Chondrocyte (in vitro differentiated cells): Measurements from ENCODE around the gene RPL36AL. TPM values are rescaled to one million over a fixed set of nuclear protein-coding genes. Genes with fewer than 3 reads are reported as not detected.
"Not testable (repeated sequence)": the region's sequence is repeated elsewhere in the genome, so short reads cannot be mapped to it uniquely, and the experiment has no call there.

ENCODE experiments used
- DNase-seq: peaks from one replicate; pipeline ENCODE4 v3.0.0; 2021; ENCODE audit warnings: mixed read lengths, low spot score
- H3K27ac Mint-ChIP-seq: one replicate; pipeline ENCODE4 v1.8.0; 2021; ENCODE audit warnings: mild to moderate bottlenecking, moderate library complexity, mixed read lengths; ENCODE audit not compliant: unreplicated experiment
- H3K27me3 Mint-ChIP-seq: 2 replicates; pipeline ENCODE4 v1.8.0; 2021; ENCODE audit warnings: low read depth, mixed read lengths
- H3K36me3 Mint-ChIP-seq: 2 replicates; pipeline ENCODE4 v1.8.0; 2021; ENCODE audit warnings: low read depth, mixed read lengths
- H3K4me1 Mint-ChIP-seq: 2 replicates; pipeline ENCODE4 v1.8.0; 2021; ENCODE audit warnings: low read depth, mild to moderate bottlenecking, mixed read lengths
- H3K4me3 Mint-ChIP-seq: one replicate; pipeline ENCODE4 v1.8.0; 2021; ENCODE audit warnings: mild to moderate bottlenecking, moderate library complexity, mixed read lengths; ENCODE audit not compliant: unreplicated experiment
- H3K9me3 Mint-ChIP-seq: 2 replicates; pipeline ENCODE4 v1.8.0; 2021; ENCODE audit warnings: low read depth, mixed read lengths
- total RNA-seq: library from RNA; stranded (reverse); gene quantifications from 3 replicates; pipeline ENCODE4 v1.2.1, GENCODE V29; 2021
- TF ChIP-seq, protein P1 (sequence below): fragments of 200-600 bp; sonication (generic); IDR thresholded peaks from 2 replicates; pipeline ENCODE4 v1.5.0; 2021; ENCODE audit warnings: antibody characterized with exemption, mild to moderate bottlenecking, moderate library complexity

The RPL36AL gene
- total RNA-seq, 1 donor from 2014 or later, result 132 TPM

DNA sequence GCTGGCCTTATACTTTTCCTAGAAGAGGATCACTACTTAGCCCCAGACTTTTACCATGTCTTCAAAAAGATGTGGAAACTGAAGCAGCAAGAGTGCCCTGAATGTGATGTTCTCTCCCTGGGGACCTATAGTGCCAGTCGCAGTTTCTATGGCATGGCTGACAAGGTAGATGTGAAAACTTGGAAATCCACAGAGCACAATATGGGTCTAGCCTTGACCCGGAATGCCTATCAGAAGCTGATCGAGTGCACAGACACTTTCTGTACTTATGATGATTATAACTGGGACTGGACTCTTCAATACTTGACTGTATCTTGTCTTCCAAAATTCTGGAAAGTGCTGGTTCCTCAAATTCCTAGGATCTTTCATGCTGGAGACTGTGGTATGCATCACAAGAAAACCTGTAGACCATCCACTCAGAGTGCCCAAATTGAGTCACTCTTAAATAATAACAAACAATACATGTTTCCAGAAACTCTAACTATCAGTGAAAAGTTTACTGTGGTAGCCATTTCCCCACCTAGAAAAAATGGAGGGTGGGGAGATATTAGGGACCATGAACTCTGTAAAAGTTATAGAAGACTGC, 1.7 kb upstream of the RPL36AL start:
- Mint-ChIP-seq H3K27me3 (no peaks in the 10 kb centered on the region), H3K4me3 (peak overlapping the region; percentile 97), H3K27ac (no peak overlapping the region), H3K36me3 (peaks cover 14% of the 10 kb centered on the region), H3K4me1 (peaks cover 58% of the 10 kb centered on the region), H3K9me3 (no peaks in the 10 kb centered on the region)
- DNase-seq, result no peak
- TF ChIP-seq, protein P1, sequence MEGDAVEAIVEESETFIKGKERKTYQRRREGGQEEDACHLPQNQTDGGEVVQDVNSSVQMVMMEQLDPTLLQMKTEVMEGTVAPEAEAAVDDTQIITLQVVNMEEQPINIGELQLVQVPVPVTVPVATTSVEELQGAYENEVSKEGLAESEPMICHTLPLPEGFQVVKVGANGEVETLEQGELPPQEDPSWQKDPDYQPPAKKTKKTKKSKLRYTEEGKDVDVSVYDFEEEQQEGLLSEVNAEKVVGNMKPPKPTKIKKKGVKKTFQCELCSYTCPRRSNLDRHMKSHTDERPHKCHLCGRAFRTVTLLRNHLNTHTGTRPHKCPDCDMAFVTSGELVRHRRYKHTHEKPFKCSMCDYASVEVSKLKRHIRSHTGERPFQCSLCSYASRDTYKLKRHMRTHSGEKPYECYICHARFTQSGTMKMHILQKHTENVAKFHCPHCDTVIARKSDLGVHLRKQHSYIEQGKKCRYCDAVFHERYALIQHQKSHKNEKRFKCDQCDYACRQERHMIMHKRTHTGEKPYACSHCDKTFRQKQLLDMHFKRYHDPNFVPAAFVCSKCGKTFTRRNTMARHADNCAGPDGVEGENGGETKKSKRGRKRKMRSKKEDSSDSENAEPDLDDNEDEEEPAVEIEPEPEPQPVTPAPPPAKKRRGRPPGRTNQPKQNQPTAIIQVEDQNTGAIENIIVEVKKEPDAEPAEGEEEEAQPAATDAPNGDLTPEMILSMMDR, result no peak

GRCh38 chr14:49621114-49621881, 872 bp upstream of the RPL36AL start:
- H3K4me3 Mint-ChIP-seq, result peak overlapping the region; percentile 97
- TF ChIP-seq, protein P1, result peak; percentile 46
- H3K9me3 Mint-ChIP-seq, result no peaks in the 10 kb centered on the region
- H3K27me3 Mint-ChIP-seq, result no peaks in the 10 kb centered on the region
- peaks cover 15% of the 10 kb centered on the region for H3K36me3 Mint-ChIP-seq
- peak overlapping the region; percentile 95 for H3K27ac Mint-ChIP-seq
- peak; percentile 93 for DNase-seq
- H3K4me1 Mint-ChIP-seq, result peaks cover 57% of the 10 kb centered on the region

DNA sequence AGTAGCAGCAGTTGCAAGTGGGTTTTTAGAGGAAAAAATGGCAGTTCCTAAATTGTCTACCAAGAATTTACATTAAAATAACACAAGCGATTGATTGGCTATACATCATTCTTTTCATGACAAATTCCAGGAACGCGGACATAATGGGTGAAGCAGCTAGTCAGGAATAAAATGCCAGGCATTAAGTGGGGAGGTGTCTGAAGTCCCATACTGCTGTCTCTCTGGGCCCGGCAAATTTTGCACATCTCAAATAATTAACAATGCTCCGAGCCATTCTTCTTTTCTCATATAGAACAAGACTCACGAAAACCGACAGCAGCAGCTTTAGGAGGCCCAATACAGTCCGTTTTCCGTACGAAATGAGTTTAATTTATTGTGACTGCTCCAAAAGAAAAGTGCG, 696 bp downstream of the RPL36AL start:
- H3K27ac Mint-ChIP-seq, result peak overlapping the region; percentile 95
- peaks cover 55% of the 10 kb centered on the region for H3K4me1 Mint-ChIP-seq
- peaks cover 14% of the 10 kb centered on the region for H3K36me3 Mint-ChIP-seq
- no peak for DNase-seq
- H3K9me3 Mint-ChIP-seq, result no peaks in the 10 kb centered on the region
- H3K4me3 Mint-ChIP-seq, result peak overlapping the region; percentile 97
- H3K27me3 Mint-ChIP-seq, result no peaks in the 10 kb centered on the region
- TF ChIP-seq, protein P1, result no peak

GRCh38 chr14:49619273-49619672, 1.2 kb downstream of the RPL36AL start:
- not testable (repeated sequence) for H3K9me3 Mint-ChIP-seq, H3K27me3 Mint-ChIP-seq, DNase-seq
- Mint-ChIP-seq H3K27ac (peak overlapping the region; percentile 95), H3K36me3 (peaks cover 14% of the 10 kb centered on the region), H3K4me3 (peak overlapping the region; percentile 97), H3K4me1 (peaks cover 53% of the 10 kb centered on the region)

- Mint-ChIP-seq H3K27ac (peak overlapping the region; percentile 12), H3K36me3 (peaks cover 14% of the 10 kb centered on the region), H3K4me1 (peaks cover 40% of the 10 kb centered on the region), H3K9me3 (no peaks in the 10 kb centered on the region), H3K4me3 (no peak overlapping the region), H3K27me3 (no peaks in the 10 kb centered on the region)
- TF ChIP-seq, protein P1, result no peak
- no peak for DNase-seq
Measured at GRCh38 chr14:49617852-49618519, 2.4 kb downstream of the RPL36AL start.
